Naive thymus-derived CD8-positive, alpha-beta T cell (primary cell): ENCODE measurements around the gene C1orf35. TPM values are rescaled to one million over a fixed set of nuclear protein-coding genes. Genes with fewer than 3 reads are reported as not detected.
A peak's percentile ranks its signal among the peaks of the same experiment; 100 is the strongest.

Experiments
- ATAC-seq, 2 donors: fragments of 150-1000 bp; cut with Tn5 transposase in 1 of 2; sonication (Bioruptor Pico), chemical (Tn5 transposase) in 1 of 2; 1 replicate in 1 of 2; 2 replicates in 1 of 2; pipeline ENCODE4 v1.10.0; 2021; ENCODE audit warnings: mild to moderate bottlenecking in 2 of 2, moderate library complexity in 2 of 2
- POLR2A ChIA-PET: fragments of 350-600 bp; sonication (Branson Sonifier 250); formaldehyde crosslinking; loops from one replicate; lab custom pipeline; 2021; ENCODE audit warnings: antibody characterized with exemption; lab: Charles Lee
- DNase-seq, 10 donors: peaks; one replicate each; pipeline versions ENCODE4 v3.0.0 to v3.0.0-alpha.2; 2020 to 2022
- H3K27ac Mint-ChIP-seq, 10 donors: one replicate each; pipeline ENCODE4 v1.8.0; 2020 to 2022; ENCODE audit warnings: mild to moderate bottlenecking in 10 of 10, mixed read lengths in 10 of 10, moderate library complexity in 4 of 10, inconsistent platforms in 1 of 10
- H3K27me3 Mint-ChIP-seq, 5 donors: one replicate each; pipeline ENCODE4 v1.8.0; 2021 to 2022; ENCODE audit warnings: mixed read lengths in 5 of 5
- H3K36me3 Mint-ChIP-seq, 3 donors: one replicate each; pipeline ENCODE4 v1.8.0; 2020 to 2022; ENCODE audit warnings: mixed read lengths in 3 of 3, mild to moderate bottlenecking in 2 of 3, inconsistent platforms in 1 of 3
- H3K4me1 Mint-ChIP-seq, 4 donors: one replicate each; pipeline ENCODE4 v1.8.0; 2021 to 2022; ENCODE audit warnings: mixed read lengths in 4 of 4
- H3K4me3 Mint-ChIP-seq, 10 donors: one replicate each; pipeline ENCODE4 v1.8.0; 2020 to 2022; ENCODE audit warnings: mild to moderate bottlenecking in 10 of 10, mixed read lengths in 10 of 10, moderate library complexity in 6 of 10, inconsistent platforms in 1 of 10
- H3K9me3 Mint-ChIP-seq, 9 donors: one replicate each; pipeline ENCODE4 v1.8.0; 2020 to 2022; ENCODE audit warnings: mixed read lengths in 9 of 9, mild to moderate bottlenecking in 3 of 9, inconsistent platforms in 1 of 9, moderate library complexity in 1 of 9
- polyA plus RNA-seq, 3 donors: library from polyadenylated mRNA; unstranded; fragments of 300-500 nt; fragmentation: Illumina TruSeq; gene quantifications; one replicate each; pipeline ENCODE4 v1.2.3, GENCODE V29; 2021
- total RNA-seq, 8 experiments: library from RNA in 2 of 8; stranded (reverse) in 2 of 8; gene quantifications; one replicate each; pipeline ENCODE4 v1.2.3 and lab custom pipeline; 2021 to 2026

The C1orf35 gene
- total and polyA plus RNA-seq, 5 experiments from 2014 or later = 12.9 to 28.1 (median 25.6) TPM

GRCh38 chr1:228090613-228091081 lies 12.5 kb downstream of the C1orf35 start:
- peaks cover 6 to 37% (median 11%) of the 10 kb centered on the region in 3 donors for H3K36me3 Mint-ChIP-seq
- H3K27me3 Mint-ChIP-seq = no peaks in the 10 kb centered on the region
- DNase-seq (peak in 1 of 10 donors; percentile 55), ATAC-seq (peak; percentile 8 to 15)
- H3K4me1 Mint-ChIP-seq = peaks cover 42 to 88% (median 83%) of the 10 kb centered on the region in 4 donors
- H3K27ac Mint-ChIP-seq = peak overlapping the region; percentile 28 to 91 (median 74)
- POLR2A ChIA-PET = interaction anchor here (2.4 to 2.7 kb wide), 2 partner anchors 8 to 9 kb away, joined by 7 to 11 read pairs; partner anchors contain the start of gene ARF1
- peaks cover 0 to 14% (median 7%) of the 10 kb centered on the region in 9 donors for H3K9me3 Mint-ChIP-seq
- peak overlapping the region; percentile 12 to 88 (median 70) for H3K4me3 Mint-ChIP-seq

- Mint-ChIP-seq H3K9me3 (peaks cover 0 to 7% (median 3%) of the 10 kb centered on the region in 9 donors), H3K4me1 (peaks cover 43 to 89% (median 83%) of the 10 kb centered on the region in 4 donors), H3K4me3 (peak overlapping the region; percentile 28 to 88 (median 74)), H3K27ac (peak overlapping the region; percentile 53 to 91 (median 87)), H3K36me3 (peaks cover 2 to 32% (median 6%) of the 10 kb centered on the region in 3 donors), H3K27me3 (no peaks in the 10 kb centered on the region)
- peak; percentile 32 to 41 for ATAC-seq
- peak in 1 of 10 donors; percentile 58 for DNase-seq
- POLR2A ChIA-PET = interaction anchor here (0.7 to 2.7 kb wide), 2 partner anchors 10 to 41 kb away, joined by 3 to 7 read pairs; no protein-coding TSS in a partner anchor
Observed at GRCh38 chr1:228089519-228090380, 13.4 kb downstream of the C1orf35 start.

GRCh38 chr1:228088586-228089498 lies 14.3 kb downstream of the C1orf35 start:
- peak in 1 of 2 donors; percentile 15 for ATAC-seq

GRCh38 chr1:228087771-228088251 lies 15.3 kb downstream of the C1orf35 start:
- peak overlapping the region; percentile 43 to 88 (median 79) for H3K4me3 Mint-ChIP-seq
- peaks cover 0 to 29% (median 0%) of the 10 kb centered on the region in 3 donors for H3K36me3 Mint-ChIP-seq
- peaks cover 51 to 96% (median 93%) of the 10 kb centered on the region in 4 donors for H3K4me1 Mint-ChIP-seq
- H3K27ac Mint-ChIP-seq = peak overlapping the region; percentile 82 to 91 (median 88)
- no peak for ATAC-seq
- no peaks in the 10 kb centered on the region for H3K9me3 Mint-ChIP-seq
- peak in 1 of 10 donors; percentile 48 for DNase-seq
- H3K27me3 Mint-ChIP-seq = no peaks in the 10 kb centered on the region
- POLR2A ChIA-PET = interaction anchor here (1.1 kb wide), 2 partner anchors 17 to 33 kb away, joined by 3 read pairs; no protein-coding TSS in a partner anchor

More at GRCh38 chr1:228088586-228089498, 14.3 kb downstream of the C1orf35 start:
- Mint-ChIP-seq H3K27ac (peak overlapping the region; percentile 82 to 91 (median 88)), H3K36me3 (peaks cover 0 to 30% (median 0%) of the 10 kb centered on the region in 3 donors), H3K27me3 (no peaks in the 10 kb centered on the region), H3K4me3 (peak overlapping the region; percentile 28 to 88 (median 74)), H3K4me1 (peaks cover 50 to 93% (median 89%) of the 10 kb centered on the region in 4 donors), H3K9me3 (no peaks in the 10 kb centered on the region)
- POLR2A ChIA-PET = interaction anchor here (1.1 to 2.7 kb wide), 2 partner anchors 11 to 16 kb away, joined by 3 to 7 read pairs; no protein-coding TSS in a partner anchor
- DNase-seq = peak in 1 of 10 donors; percentile 59

- no peak for ATAC-seq
- H3K36me3 Mint-ChIP-seq = peaks cover 0 to 19% (median 0%) of the 10 kb centered on the region in 3 donors
- peak overlapping the region; percentile 66 to 99 (median 94) for H3K27ac Mint-ChIP-seq
- peaks cover 42 to 79% (median 76%) of the 10 kb centered on the region in 4 donors for H3K4me1 Mint-ChIP-seq
- POLR2A ChIA-PET = interaction anchor here (0.9 to 1.6 kb wide), 3 partner anchors 14 to 401 kb away, joined by 3 to 5 read pairs (median 4); no protein-coding TSS in a partner anchor
- H3K9me3 Mint-ChIP-seq = no peaks in the 10 kb centered on the region
- DNase-seq = no peak
- H3K27me3 Mint-ChIP-seq = no peaks in the 10 kb centered on the region
- H3K4me3 Mint-ChIP-seq = peak overlapping the region; percentile 88 to 96 (median 94)
Observed at GRCh38 chr1:228085287-228085951, 17.7 kb downstream of the C1orf35 start.

GRCh38 chr1:228084797-228085196 lies 18.3 kb downstream of the C1orf35 start:
- POLR2A ChIA-PET = interaction anchor here (0.9 to 1.6 kb wide), 3 partner anchors 15 to 402 kb away, joined by 3 to 5 read pairs (median 4); no protein-coding TSS in a partner anchor
- Mint-ChIP-seq H3K4me1 (peaks cover 39 to 77% (median 71%) of the 10 kb centered on the region in 4 donors), H3K9me3 (no peaks in the 10 kb centered on the region), H3K36me3 (peaks cover 0 to 19% (median 0%) of the 10 kb centered on the region in 3 donors), H3K4me3 (peak overlapping the region; percentile 88 to 96 (median 94)), H3K27me3 (no peaks in the 10 kb centered on the region), H3K27ac (peak overlapping the region; percentile 66 to 99 (median 96))
- DNase-seq = no peak
- ATAC-seq = no peak

- Mint-ChIP-seq H3K27ac (peak overlapping the region; percentile 54 to 99 (median 96)), H3K36me3 (peaks cover 0 to 19% (median 0%) of the 10 kb centered on the region in 3 donors), H3K4me1 (peaks cover 39 to 74% (median 68%) of the 10 kb centered on the region in 4 donors), H3K27me3 (no peaks in the 10 kb centered on the region), H3K9me3 (no peaks in the 10 kb centered on the region), H3K4me3 (peak overlapping the region; percentile 88 to 96 (median 94))
- ATAC-seq = no peak
- DNase-seq = no peak
- POLR2A ChIA-PET = interaction anchor here (0.9 to 3.6 kb wide), 4 partner anchors 16 to 402 kb away, joined by 3 to 30 read pairs (median 4); partner anchors contain the start of gene MRPL55
Observed at GRCh38 chr1:228084325-228084724, 18.8 kb downstream of the C1orf35 start.

GRCh38 chr1:228083871-228084278 lies 19.2 kb downstream of the C1orf35 start:
- H3K9me3 Mint-ChIP-seq = no peaks in the 10 kb centered on the region
- POLR2A ChIA-PET = interaction anchor here (1.6 to 3.6 kb wide), 2 partner anchors 23 to 26 kb away, joined by 5 to 30 read pairs; partner anchors contain the start of gene MRPL55
- H3K27ac Mint-ChIP-seq = peak overlapping the region; percentile 81 to 99 (median 98)
- H3K4me3 Mint-ChIP-seq = peak overlapping the region; percentile 88 to 96 (median 94)
- H3K4me1 Mint-ChIP-seq = peaks cover 38 to 70% (median 67%) of the 10 kb centered on the region in 4 donors
- H3K36me3 Mint-ChIP-seq = peaks cover 0 to 19% (median 0%) of the 10 kb centered on the region in 3 donors
- no peak for DNase-seq
- no peaks in the 10 kb centered on the region for H3K27me3 Mint-ChIP-seq
- ATAC-seq = no peak

GRCh38 chr1:228082918-228083870 lies 19.9 kb downstream of the C1orf35 start:
- Mint-ChIP-seq H3K9me3 (no peaks in the 10 kb centered on the region), H3K4me3 (peak overlapping the region; percentile 88 to 96 (median 94)), H3K36me3 (peaks cover 0 to 15% (median 0%) of the 10 kb centered on the region in 3 donors), H3K27ac (peak overlapping the region; percentile 81 to 99 (median 98)), H3K4me1 (peaks cover 33 to 64% (median 63%) of the 10 kb centered on the region in 4 donors), H3K27me3 (no peaks in the 10 kb centered on the region)
- DNase-seq (peak in 3 of 10 donors; percentile 27 to 50 (median 38)), ATAC-seq (peak; percentile 15 to 19)
- POLR2A ChIA-PET = interaction anchor here (1.0 to 3.6 kb wide), 18 partner anchors 8 to 1425 kb away, joined by 3 to 30 read pairs (median 5); partner anchors contain the start of genes IBA57, MRPL55 and NUP133
